GM08714 (cell line): ENCODE data around the gene RCSD1.
A peak's percentile ranks its signal among the peaks of the same experiment; 100 is the strongest.

Experiments used
- H3K4me3 ChIP-seq: fragments of 200-500 bp; sonication (Bioruptor generic); 2 replicates; pipeline ENCODE4 v1.5.1; 2014; ENCODE audit warnings: mild to moderate bottlenecking, low read length, inconsistent platforms
- ZNF274 ChIP-seq: IDR thresholded peaks from 2 replicates; pipeline ENCODE4 v1.6.1; 2012; ENCODE audit warnings: mild to moderate bottlenecking, low read depth, low read length

Gene RCSD1

GRCh38 chr1:167746988-167747655 lies 117.1 kb downstream of the RCSD1 start:
- H3K4me3 ChIP-seq: no peak overlapping the region
- no peak for TF ChIP-seq ZNF274

GRCh38 chr1:167747988-167748387 lies 118.0 kb downstream of the RCSD1 start:
- no peak for TF ChIP-seq ZNF274
- H3K4me3 ChIP-seq: no peak overlapping the region

GRCh38 chr1:167748906-167749305 lies 118.9 kb downstream of the RCSD1 start:
- no peak for TF ChIP-seq ZNF274
- H3K4me3 ChIP-seq: no peak overlapping the region

DNA sequence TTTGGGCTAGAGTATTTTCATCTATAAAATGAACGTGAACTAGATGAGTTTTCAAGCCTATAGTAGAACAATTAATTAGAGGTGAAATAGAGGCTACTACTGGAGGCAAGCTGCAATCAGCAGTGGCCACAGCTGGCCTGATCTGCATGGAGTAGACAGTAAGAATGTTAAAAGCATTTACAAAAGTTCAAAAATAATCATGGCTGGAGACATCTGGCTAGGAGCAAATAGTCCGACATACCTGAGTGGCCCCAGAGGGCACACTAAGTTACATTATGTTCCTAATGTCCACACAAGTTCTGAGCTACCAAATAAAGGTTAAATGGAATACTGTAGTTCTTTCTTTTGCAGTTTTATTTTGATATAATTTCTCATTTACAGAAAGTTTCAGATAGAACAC lies 119.7 kb downstream of the RCSD1 start:
- H3K4me3 ChIP-seq: no peak overlapping the region
- TF ChIP-seq ZNF274: no peak

DNA sequence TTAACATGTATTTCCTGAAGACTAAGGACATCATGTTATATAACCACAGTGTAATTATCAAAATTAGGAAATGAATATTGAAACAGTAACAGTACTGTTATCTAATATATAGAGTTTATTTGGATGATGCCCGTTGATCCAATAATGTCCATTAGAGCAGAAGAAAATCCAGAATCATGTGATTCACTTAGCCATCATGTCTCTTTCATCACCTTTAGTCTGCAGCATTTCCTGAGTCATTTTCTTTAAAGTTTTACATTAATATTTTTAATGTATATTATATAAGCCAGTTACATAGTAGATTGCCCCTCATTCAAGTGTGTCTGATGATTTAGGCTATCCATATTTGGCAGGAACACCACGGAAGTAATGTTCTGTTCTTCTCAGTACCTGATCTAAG lies 120.6 kb downstream of the RCSD1 start:
- TF ChIP-seq ZNF274: no peak
- no peak overlapping the region for H3K4me3 ChIP-seq

DNA sequence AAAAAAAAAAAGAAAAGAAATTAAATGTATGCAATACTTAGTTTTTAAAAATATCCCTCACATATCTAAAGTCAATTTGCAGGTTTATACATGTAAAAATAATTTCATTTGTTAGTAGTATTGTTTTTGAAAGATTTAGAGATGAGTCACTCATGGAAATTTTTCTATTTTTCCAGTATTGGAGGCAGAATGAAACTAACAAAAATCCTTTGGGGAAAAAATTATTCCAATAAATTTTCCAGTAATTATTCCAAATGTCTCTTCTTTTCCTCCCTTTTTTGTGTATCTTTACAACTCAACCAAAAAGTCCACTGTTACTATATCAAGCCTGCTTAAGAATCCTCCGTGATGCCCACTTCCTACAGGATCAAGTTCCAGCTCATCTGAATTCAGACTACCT lies 121.6 kb downstream of the RCSD1 start:
- H3K4me3 ChIP-seq: no peak overlapping the region
- no peak for TF ChIP-seq ZNF274

GRCh38 chr1:167752219-167752985 lies 122.4 kb downstream of the RCSD1 start:
- H3K4me3 ChIP-seq: peak overlapping the region; percentile 65; the same call in 1 of the 2 replicates
- no peak for TF ChIP-seq ZNF274

- no peak for TF ChIP-seq ZNF274
- no peak overlapping the region for H3K4me3 ChIP-seq
These were observed 125.6 kb downstream of the RCSD1 start for GRCh38 chr1:167755654-167756053.
